Jurkat, Clone E6-1 (cell line): ENCODE measurements around the gene SLC66A2.

ENCODE experiments used
- DNase-seq: peaks from one replicate; pipeline ENCODE4 v3.0.0-alpha.2; 2011; ENCODE audit warnings: low read depth, low spot score
- H3K4me3 ChIP-seq: 2 replicates; pipeline ENCODE4 v1.5.1; 2011; ENCODE audit warnings: mild to moderate bottlenecking, low read length, control low read depth, moderate library complexity

SLC66A2 gene

GRCh38 chr18:79954791-79955190, 3.3 kb upstream of the SLC66A2 start:
- no peak for DNase-seq
- no peak overlapping the region for H3K4me3 ChIP-seq

GRCh38 chr18:79953971-79954651, 2.7 kb upstream of the SLC66A2 start:
- DNase-seq = no peak
- H3K4me3 ChIP-seq = no peak overlapping the region

DNA sequence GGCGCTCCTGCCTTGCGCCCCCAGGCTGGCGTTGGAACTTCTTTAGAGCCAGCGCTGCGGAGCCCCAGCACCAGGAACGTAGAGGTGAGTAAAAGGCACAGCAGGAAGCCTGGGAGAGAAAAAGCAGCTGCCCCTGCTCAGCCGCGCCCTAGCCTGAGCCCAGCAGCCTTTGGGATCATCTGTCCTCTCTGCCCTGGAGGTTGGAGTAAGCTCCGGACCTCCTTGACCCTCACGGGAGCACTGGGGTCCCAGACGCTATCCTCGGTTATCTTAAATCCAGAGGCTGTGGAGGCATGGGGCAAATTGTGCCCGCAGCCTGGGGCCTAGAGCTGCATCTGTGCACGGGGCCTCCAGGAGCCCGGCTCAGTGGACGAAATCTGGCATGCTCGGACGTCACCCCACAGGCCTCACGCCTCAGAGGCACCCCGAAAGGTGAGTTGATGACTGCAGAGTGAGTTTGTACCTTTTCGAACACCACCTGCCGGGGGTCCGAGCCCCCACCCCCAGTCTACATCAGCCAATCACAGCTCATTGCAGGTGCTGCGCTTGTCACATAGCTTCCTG, 1.6 kb upstream of the SLC66A2 start:
- H3K4me3 ChIP-seq = no peak overlapping the region
- no peak for DNase-seq

DNA sequence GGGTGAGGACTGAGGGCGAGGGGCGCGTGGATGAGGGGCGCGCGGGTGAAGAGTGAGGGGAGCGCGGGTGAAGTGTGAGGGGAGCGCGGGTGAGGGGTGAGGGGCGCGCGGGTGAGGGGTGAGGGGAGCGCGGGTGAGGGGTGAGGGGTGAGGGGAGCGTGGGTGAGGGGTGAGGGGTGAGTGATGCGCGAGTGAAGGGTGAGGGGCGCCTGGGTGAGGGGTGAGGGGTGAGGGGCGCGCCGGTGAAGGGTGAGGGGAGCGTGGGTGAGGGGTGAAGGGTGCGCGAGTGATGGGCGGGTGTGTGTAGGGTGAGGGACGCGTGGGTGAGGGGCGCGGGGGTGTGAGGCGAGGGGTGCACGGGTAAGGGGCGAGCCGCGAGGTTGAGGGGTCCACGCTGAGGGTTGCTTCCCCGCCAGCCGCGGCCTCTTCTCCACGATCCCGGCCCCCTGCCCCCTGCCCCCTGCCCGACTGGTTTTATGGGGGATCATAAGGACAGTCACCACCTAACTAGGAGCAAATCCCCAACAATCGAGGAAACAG, 1.1 kb upstream of the SLC66A2 start:
- no peak for DNase-seq
- peak overlapping the region; percentile 59; the same call in 1 of the 2 replicates for H3K4me3 ChIP-seq

- peak overlapping the region; percentile 47 for H3K4me3 ChIP-seq
- no peak for DNase-seq
Observed at GRCh38 chr18:79950515-79951341, 725 bp downstream of the SLC66A2 start.

DNA sequence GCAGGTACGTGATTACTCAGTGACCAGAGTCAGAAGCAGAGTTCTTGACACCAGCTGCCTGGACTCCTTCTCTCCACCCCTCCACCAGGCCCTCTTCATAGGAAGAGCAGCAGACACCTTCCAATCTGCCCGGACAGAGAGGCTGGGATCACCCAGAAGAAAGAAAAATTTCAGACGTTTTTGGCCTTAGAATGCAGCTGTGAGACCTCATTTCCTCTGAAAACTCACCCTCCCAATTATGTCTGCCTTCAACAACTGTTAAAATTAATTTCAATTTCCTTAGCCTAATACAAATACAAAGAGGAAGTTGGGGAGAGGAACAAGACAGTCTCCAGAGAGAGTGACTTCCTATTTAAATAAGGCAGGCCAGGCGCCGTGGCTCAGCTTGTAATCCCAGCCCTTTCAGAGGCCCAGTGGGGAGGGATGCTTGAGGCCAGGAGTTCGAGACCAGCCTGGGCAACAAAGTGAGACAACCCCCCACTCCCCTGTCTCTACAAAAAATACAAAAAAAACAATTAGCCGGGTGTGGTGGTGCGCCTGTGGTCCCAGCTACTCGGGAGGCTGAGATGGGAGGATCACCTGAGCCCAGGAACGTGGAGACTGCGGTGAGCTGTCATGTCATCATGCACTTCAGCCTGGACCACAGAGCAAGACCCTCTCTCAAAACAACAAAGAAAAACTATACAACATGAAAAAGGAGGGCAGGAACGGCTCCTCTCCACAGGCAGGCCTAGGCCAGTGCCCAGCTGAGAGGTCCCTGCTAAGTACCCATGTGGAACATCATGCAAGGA, 1.6 kb downstream of the SLC66A2 start:
- H3K4me3 ChIP-seq = peak overlapping the region; percentile 47
- no peak for DNase-seq

DNA sequence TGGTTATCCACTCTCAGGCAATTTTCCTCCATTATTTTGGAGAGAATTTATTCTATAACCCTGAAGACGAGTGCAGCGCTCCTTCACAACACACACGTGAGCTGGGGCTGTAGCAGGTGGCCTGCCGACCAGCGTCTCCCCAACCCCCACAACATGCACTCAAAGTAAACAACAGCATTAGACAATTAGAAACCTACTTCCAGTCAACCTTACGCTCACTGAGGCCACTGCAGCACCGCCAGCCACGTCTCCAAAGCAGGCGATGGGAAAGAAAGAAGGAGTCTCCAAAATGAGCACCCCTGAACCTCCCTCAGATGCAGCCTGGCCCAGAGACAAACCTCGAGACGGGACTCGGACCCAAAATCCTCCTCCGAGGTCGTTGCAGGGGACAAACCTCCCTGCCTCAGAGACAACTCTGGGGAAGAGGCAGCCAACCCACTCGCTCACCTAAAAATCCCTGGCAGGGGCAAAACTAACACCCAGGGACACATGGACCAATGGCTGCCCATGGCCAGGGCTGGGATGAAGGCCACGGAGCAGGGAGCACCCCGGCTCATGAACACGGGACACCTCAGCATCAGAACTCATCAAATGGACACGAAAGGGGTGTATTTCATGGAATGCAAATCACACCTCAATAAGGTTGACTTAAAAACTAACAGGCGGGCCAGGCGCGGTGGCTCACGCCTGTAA, 2.6 kb downstream of the SLC66A2 start:
- H3K4me3 ChIP-seq = no peak overlapping the region

DNA sequence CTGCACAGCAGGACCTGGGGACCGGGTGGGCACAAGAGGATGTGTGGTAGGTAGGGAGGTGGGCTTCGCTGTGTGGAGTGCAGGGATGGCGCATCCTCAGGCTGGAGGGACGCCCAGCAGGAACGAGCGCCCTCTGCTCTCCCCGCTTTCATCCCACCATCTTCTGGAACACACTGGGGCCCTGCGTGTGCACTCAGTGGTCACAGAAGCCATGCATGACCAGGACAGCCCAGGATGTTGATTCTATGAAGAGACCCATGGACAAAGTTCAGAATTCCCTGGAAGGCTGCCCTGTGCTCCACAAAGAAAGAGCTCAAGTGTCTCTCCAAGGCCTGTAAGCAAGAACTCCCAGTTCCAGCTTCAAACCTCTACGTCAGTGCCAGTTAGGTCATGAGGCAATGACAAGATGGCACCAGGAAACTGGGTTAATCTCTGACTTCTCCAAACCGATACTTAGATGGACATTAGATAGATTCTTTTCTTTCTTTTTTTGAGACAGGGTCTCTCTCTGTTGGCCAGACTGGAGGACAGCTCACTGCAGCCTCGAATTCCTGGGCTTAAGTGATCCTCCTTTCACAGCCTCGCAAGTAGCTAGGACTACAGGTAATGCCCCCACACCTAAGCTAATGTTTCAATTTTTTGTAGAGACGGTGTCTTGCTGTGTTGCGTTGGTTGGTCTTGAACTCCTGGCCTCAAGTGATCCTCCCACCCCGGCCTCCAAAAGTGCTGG, 3.4 kb downstream of the SLC66A2 start:
- no peak overlapping the region for H3K4me3 ChIP-seq

More for the DNA sequence above, 2.6 kb downstream of the SLC66A2 start:
- no peak for DNase-seq

DNA sequence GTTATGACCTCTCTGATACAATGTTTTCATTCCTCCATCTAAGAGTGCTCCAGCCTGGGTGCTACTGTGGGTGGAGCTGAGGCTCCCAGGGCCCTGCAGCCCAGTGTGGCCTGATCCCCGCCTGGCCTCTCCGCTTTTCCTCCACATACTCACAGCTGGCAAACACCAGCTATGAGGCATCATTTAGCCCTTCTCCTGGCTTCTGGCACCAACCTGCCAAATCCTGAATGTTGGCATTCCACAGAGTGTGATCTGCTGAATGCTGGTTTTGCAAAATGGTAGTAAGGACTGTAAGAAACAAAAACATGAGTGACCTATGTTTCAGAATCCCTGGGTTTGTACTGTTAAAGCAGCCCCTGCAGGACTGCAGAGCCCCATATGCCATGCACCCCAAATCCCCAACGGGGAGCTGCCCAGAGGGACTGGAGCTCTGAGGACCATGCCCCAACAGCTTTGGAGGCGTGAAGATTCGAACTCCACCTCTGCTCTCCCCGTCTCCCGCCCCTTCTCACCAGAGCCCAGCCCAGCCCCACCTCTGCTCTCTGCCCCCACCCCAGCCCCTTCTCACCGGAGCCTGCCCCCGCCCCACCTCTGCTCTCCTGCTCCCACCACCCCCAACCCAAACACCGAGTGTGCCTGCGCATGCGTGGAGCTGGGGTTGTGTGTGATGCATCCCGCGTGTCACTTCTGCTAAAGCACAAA, 4.2 kb downstream of the SLC66A2 start:
- no peak overlapping the region for H3K4me3 ChIP-seq
- no peak for DNase-seq

More for the DNA sequence above, 3.4 kb downstream of the SLC66A2 start:
- DNase-seq = no peak

- DNase-seq = no peak
- H3K4me3 ChIP-seq = no peak overlapping the region
Observed at GRCh38 chr18:79945118-79946042, 6.1 kb downstream of the SLC66A2 start.

DNA sequence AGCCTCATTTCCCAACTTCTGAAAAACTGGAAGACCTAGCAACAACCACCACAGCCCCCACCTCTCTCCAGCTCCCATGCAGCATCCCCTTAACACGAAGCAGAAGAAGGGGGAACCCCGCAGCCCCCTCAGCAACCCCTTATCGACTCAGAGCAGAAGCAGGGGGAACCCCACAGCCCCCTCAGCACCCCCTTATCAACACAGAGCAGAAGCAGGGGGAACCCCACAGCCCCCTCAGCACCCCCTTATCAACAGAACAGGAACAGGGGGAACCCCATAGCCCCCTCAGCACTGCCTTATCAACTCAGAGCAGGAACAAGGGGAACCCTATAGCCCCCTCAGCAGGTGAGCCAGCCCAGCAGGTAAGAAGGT, 6.7 kb downstream of the SLC66A2 start:
- DNase-seq = no peak

DNA sequence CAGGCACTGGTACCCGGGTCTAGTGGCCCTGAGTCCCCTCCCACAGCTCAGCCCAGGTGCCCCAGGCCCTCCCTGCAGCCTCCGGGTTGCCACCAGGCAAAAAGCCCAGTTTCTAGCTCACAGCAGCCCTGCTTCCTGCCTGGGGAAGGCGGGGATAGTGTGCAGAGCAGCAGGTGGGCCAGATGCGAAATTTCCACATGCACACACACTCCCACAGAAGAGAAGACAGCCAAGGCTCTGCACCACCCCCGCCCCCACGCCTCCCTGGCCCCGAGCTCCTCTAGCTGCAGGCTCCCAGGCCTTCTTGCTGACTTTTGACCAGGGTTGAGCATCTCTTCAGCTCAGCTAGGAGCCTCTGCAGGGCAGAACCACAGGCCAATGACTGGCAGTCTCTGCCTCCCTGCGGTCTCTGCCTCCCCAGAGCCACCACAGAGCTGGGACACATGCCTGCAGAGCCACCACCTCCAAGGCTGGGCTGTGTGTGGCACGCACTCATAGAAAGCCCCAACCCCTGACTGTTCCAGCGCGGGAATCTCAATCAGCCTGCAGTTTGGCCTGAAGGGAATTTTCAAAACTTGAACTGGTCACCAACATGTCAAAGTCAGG, 7.2 kb downstream of the SLC66A2 start:
- peak; percentile 77 for DNase-seq
- no peak overlapping the region for H3K4me3 ChIP-seq

More for the DNA sequence above, 6.7 kb downstream of the SLC66A2 start:
- no peak overlapping the region for H3K4me3 ChIP-seq

GRCh38 chr18:79943608-79944125, 7.8 kb downstream of the SLC66A2 start:
- no peak overlapping the region for H3K4me3 ChIP-seq
- DNase-seq = no peak

- H3K4me3 ChIP-seq = no peak overlapping the region
- DNase-seq = no peak
Observed at GRCh38 chr18:79942786-79943607, 8.5 kb downstream of the SLC66A2 start.

DNA sequence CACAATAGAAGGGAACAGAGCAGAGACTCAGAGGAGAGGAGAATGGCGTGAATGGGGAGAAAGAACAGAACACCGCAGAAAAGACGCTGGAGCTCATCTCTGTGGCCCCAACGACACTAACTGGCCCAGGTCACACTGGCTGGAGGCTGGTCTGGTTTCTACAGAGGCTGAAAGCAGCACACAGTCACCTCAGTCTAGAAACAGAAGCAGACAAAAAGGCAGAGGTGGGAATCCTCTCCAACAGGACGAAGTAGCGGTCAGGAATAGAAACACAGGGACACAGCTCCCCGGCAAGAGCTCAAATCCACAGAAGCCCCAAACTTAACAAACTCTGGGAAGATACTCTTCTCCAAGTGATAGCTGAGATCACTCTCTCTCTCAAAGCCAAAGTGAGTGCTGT, 9.2 kb downstream of the SLC66A2 start:
- H3K4me3 ChIP-seq = no peak overlapping the region
- no peak for DNase-seq
